OCI-LY1 (cell line): ENCODE measurements around the gene MPPED1.

ENCODE experiments used
- CTCF ChIP-seq: fragments of 200-600 bp; sonication (generic), shearing (Covaris generic); IDR thresholded peaks from 2 replicates; pipeline ENCODE4 v1.5.1; 2017; ENCODE audit warnings: mild to moderate bottlenecking, antibody characterized with exemption, low read length, moderate library complexity, mixed read lengths
- EZH2 ChIP-seq: fragments of 200-600 bp; sonication (generic), shearing (Covaris generic); IDR thresholded peaks from 2 replicates; pipeline ENCODE4 v1.8.0; 2017; ENCODE audit warnings: borderline replicate concordance, mixed run types, mild to moderate bottlenecking, antibody characterized with exemption, low read length, moderate library complexity, mixed read lengths

GRCh38 chr22:43505423-43505822 lies 93.6 kb downstream of the MPPED1 start:
- TF ChIP-seq CTCF: no peak
- no peak for TF ChIP-seq EZH2
